ENCODE measurements around the gene CNTNAP2. TPM values are rescaled to one million over a fixed set of nuclear protein-coding genes. Genes with fewer than 3 reads are reported as not detected.

CNTNAP2 gene
- total and polyA plus RNA-seq, 7 experiments from 2014 or later, result 0.02 to 0.48 (median 0.24) TPM; not detected in 2

GRCh38 chr7:147308539-147308938 lies 1191.9 kb downstream of the CNTNAP2 start:
- DNase-seq (no peak), ATAC-seq (no peak)
- no peak overlapping the region for H3K4me3 ChIP-seq (ENCODE audit: low read length)
- Mint-ChIP-seq H3K36me3 (no peaks in the 10 kb centered on the region), H3K4me3 (no peak overlapping the region), H3K27ac (no peak overlapping the region), H3K4me1 (peaks cover 0 to 1% (median 0%) of the 10 kb centered on the region in 7 donors), H3K9me3 (peaks cover 0 to 24% (median 10%) of the 10 kb centered on the region in 11 donors), H3K27me3 (no peaks in the 10 kb centered on the region)
- no peak overlapping the region for H3K27ac ChIP-seq (ENCODE audit: low read depth, low read length)
- H3K27me3 ChIP-seq (ENCODE audit: control insufficient read depth in 2 of 2, insufficient read depth in 2 of 2, low read length in 2 of 2), result no peaks in the 10 kb centered on the region
- H3K36me3 ChIP-seq (ENCODE audit: control insufficient read depth in 2 of 3, insufficient read depth in 3 of 3, low read length in 3 of 3), result no peaks in the 10 kb centered on the region
- H3K9me3 ChIP-seq (ENCODE audit: control insufficient read depth in 2 of 3, low read length in 3 of 3), result no peaks in the 10 kb centered on the region
- ChIA-PET POLR2A (no interaction called here), CTCF (no interaction called here)
- intact Hi-C loops (cut with micrococcal nuclease), result no loop called here
- H3K4me1 ChIP-seq (ENCODE audit: control insufficient read depth in 2 of 2, insufficient read depth in 2 of 2, low read length in 2 of 2), result no peaks in the 10 kb centered on the region

- no peak overlapping the region for H3K27ac Mint-ChIP-seq
- peaks cover 0 to 32% (median 11%) of the 10 kb centered on the region in 11 donors for H3K9me3 Mint-ChIP-seq
- Histone ChIP-seq H3K36me3 (ENCODE audit: control insufficient read depth in 2 of 3, insufficient read depth in 3 of 3, low read length in 3 of 3) (no peaks in the 10 kb centered on the region), H3K4me1 (ENCODE audit: control insufficient read depth in 2 of 2, insufficient read depth in 2 of 2, low read length in 2 of 2) (no peaks in the 10 kb centered on the region), H3K9me3 (ENCODE audit: control insufficient read depth in 2 of 3, low read length in 3 of 3) (no peaks in the 10 kb centered on the region), H3K4me3 (ENCODE audit: low read length) (no peak overlapping the region), H3K27ac (ENCODE audit: low read depth, low read length) (no peak overlapping the region), H3K27me3 (ENCODE audit: control insufficient read depth in 2 of 2, insufficient read depth in 2 of 2, low read length in 2 of 2) (no peaks in the 10 kb centered on the region)
- ChIA-PET CTCF (no interaction called here), POLR2A (no interaction called here)
- intact Hi-C loops (cut with micrococcal nuclease), result no loop called here
- no peaks in the 10 kb centered on the region for H3K36me3 Mint-ChIP-seq
- no peaks in the 10 kb centered on the region for H3K27me3 Mint-ChIP-seq
- no peak overlapping the region for H3K4me3 Mint-ChIP-seq
- DNase-seq, result no peak
- no peak for ATAC-seq
- no peaks in the 10 kb centered on the region for H3K4me1 Mint-ChIP-seq
These were observed 1194.7 kb downstream of the CNTNAP2 start for GRCh38 chr7:147311336-147311735.

GRCh38 chr7:147321504-147321903 lies 1204.9 kb downstream of the CNTNAP2 start:
- H3K27me3 Mint-ChIP-seq, result no peaks in the 10 kb centered on the region
- Histone ChIP-seq H3K9me3 (ENCODE audit: control insufficient read depth in 2 of 3, low read length in 3 of 3) (no peaks in the 10 kb centered on the region), H3K4me3 (ENCODE audit: low read length) (no peak overlapping the region), H3K4me1 (ENCODE audit: control insufficient read depth in 2 of 2, insufficient read depth in 2 of 2, low read length in 2 of 2) (no peaks in the 10 kb centered on the region), H3K27me3 (ENCODE audit: control insufficient read depth in 2 of 2, insufficient read depth in 2 of 2, low read length in 2 of 2) (no peaks in the 10 kb centered on the region), H3K27ac (ENCODE audit: low read depth, low read length) (no peak overlapping the region), H3K36me3 (ENCODE audit: control insufficient read depth in 2 of 3, insufficient read depth in 3 of 3, low read length in 3 of 3) (no peaks in the 10 kb centered on the region)
- peaks cover 0 to 3% (median 0%) of the 10 kb centered on the region in 5 donors for H3K36me3 Mint-ChIP-seq
- H3K27ac Mint-ChIP-seq, result no peak overlapping the region
- CTCF ChIA-PET, result no interaction called here
- no peak overlapping the region for H3K4me3 Mint-ChIP-seq
- intact Hi-C loops (cut with micrococcal nuclease), result no loop called here
- H3K4me1 Mint-ChIP-seq, result no peaks in the 10 kb centered on the region
- POLR2A ChIA-PET, result no interaction called here
- no peak for DNase-seq
- ATAC-seq, result no peak
- peaks cover 0 to 8% (median 5%) of the 10 kb centered on the region in 11 donors for H3K9me3 Mint-ChIP-seq

GRCh38 chr7:147332988-147333387 lies 1216.4 kb downstream of the CNTNAP2 start:
- no peak for ATAC-seq
- H3K9me3 Mint-ChIP-seq, result peaks cover 1 to 12% (median 5%) of the 10 kb centered on the region in 11 donors
- no peak overlapping the region for H3K27ac Mint-ChIP-seq
- H3K27ac ChIP-seq (ENCODE audit: low read depth, low read length), result no peak overlapping the region
- no peaks in the 10 kb centered on the region for H3K27me3 ChIP-seq (ENCODE audit: control insufficient read depth in 2 of 2, insufficient read depth in 2 of 2, low read length in 2 of 2)
- peaks cover 0 to 4% (median 0%) of the 10 kb centered on the region in 3 experiments for H3K9me3 ChIP-seq (ENCODE audit: control insufficient read depth in 2 of 3, low read length in 3 of 3)
- DNase-seq, result no peak
- POLR2A ChIA-PET, result no interaction called here
- no peaks in the 10 kb centered on the region for H3K27me3 Mint-ChIP-seq
- H3K4me3 Mint-ChIP-seq, result no peak overlapping the region
- intact Hi-C loops (cut with micrococcal nuclease), result no loop called here
- no peaks in the 10 kb centered on the region for H3K4me1 ChIP-seq (ENCODE audit: control insufficient read depth in 2 of 2, insufficient read depth in 2 of 2, low read length in 2 of 2)
- H3K4me3 ChIP-seq (ENCODE audit: low read length), result no peak overlapping the region
- no peaks in the 10 kb centered on the region for H3K36me3 Mint-ChIP-seq
- H3K4me1 Mint-ChIP-seq, result no peaks in the 10 kb centered on the region
- no peaks in the 10 kb centered on the region for H3K36me3 ChIP-seq (ENCODE audit: control insufficient read depth in 2 of 3, insufficient read depth in 3 of 3, low read length in 3 of 3)
- CTCF ChIA-PET, result no interaction called here

GRCh38 chr7:147363101-147363500 lies 1246.5 kb downstream of the CNTNAP2 start:
- H3K36me3 ChIP-seq (ENCODE audit: control insufficient read depth in 2 of 3, insufficient read depth in 3 of 3, low read length in 3 of 3), result no peaks in the 10 kb centered on the region
- no peaks in the 10 kb centered on the region for H3K9me3 ChIP-seq (ENCODE audit: control insufficient read depth in 2 of 3, low read length in 3 of 3)
- Mint-ChIP-seq H3K9me3 (peaks cover 0 to 19% (median 5%) of the 10 kb centered on the region in 11 donors), H3K27ac (no peak overlapping the region), H3K4me3 (no peak overlapping the region), H3K4me1 (no peaks in the 10 kb centered on the region), H3K27me3 (no peaks in the 10 kb centered on the region), H3K36me3 (no peaks in the 10 kb centered on the region)
- no peak for DNase-seq
- ChIA-PET POLR2A (no interaction called here), CTCF (no interaction called here)
- intact Hi-C loops (cut with micrococcal nuclease), result no loop called here
- no peaks in the 10 kb centered on the region for H3K27me3 ChIP-seq (ENCODE audit: control insufficient read depth in 2 of 2, insufficient read depth in 2 of 2, low read length in 2 of 2)
- no peak overlapping the region for H3K27ac ChIP-seq (ENCODE audit: low read depth, low read length)
- no peaks in the 10 kb centered on the region for H3K4me1 ChIP-seq (ENCODE audit: control insufficient read depth in 2 of 2, insufficient read depth in 2 of 2, low read length in 2 of 2)
- H3K4me3 ChIP-seq (ENCODE audit: low read length), result no peak overlapping the region
- no peak for ATAC-seq

- H3K36me3 ChIP-seq (ENCODE audit: control insufficient read depth in 2 of 3, insufficient read depth in 3 of 3, low read length in 3 of 3), result no peaks in the 10 kb centered on the region
- CTCF ChIA-PET, result no interaction called here
- H3K36me3 Mint-ChIP-seq, result no peaks in the 10 kb centered on the region
- no peak for DNase-seq
- intact Hi-C loops (cut with micrococcal nuclease), result no loop called here
- H3K27ac Mint-ChIP-seq, result no peak overlapping the region
- no peaks in the 10 kb centered on the region for H3K27me3 ChIP-seq (ENCODE audit: control insufficient read depth in 2 of 2, insufficient read depth in 2 of 2, low read length in 2 of 2)
- no peak overlapping the region for H3K27ac ChIP-seq (ENCODE audit: low read depth, low read length)
- POLR2A ChIA-PET, result no interaction called here
- H3K9me3 Mint-ChIP-seq, result peaks cover 0 to 25% (median 2%) of the 10 kb centered on the region in 11 donors
- no peak overlapping the region for H3K4me3 Mint-ChIP-seq
- H3K9me3 ChIP-seq (ENCODE audit: control insufficient read depth in 2 of 3, low read length in 3 of 3), result no peaks in the 10 kb centered on the region
- no peaks in the 10 kb centered on the region for H3K4me1 Mint-ChIP-seq
- H3K4me1 ChIP-seq (ENCODE audit: control insufficient read depth in 2 of 2, insufficient read depth in 2 of 2, low read length in 2 of 2), result no peaks in the 10 kb centered on the region
- ATAC-seq, result no peak
- no peaks in the 10 kb centered on the region for H3K27me3 Mint-ChIP-seq
- no peak overlapping the region for H3K4me3 ChIP-seq (ENCODE audit: low read length)
These were observed 1259.6 kb downstream of the CNTNAP2 start for GRCh38 chr7:147376192-147376591.

- Mint-ChIP-seq H3K36me3 (no peaks in the 10 kb centered on the region), H3K4me3 (no peak overlapping the region), H3K27me3 (no peaks in the 10 kb centered on the region), H3K9me3 (peaks cover 0 to 24% (median 7%) of the 10 kb centered on the region in 11 donors), H3K27ac (no peak overlapping the region), H3K4me1 (no peaks in the 10 kb centered on the region)
- no peak overlapping the region for H3K4me3 ChIP-seq (ENCODE audit: low read length)
- ChIA-PET CTCF (no interaction called here), POLR2A (no interaction called here)
- no peaks in the 10 kb centered on the region for H3K4me1 ChIP-seq (ENCODE audit: control insufficient read depth in 2 of 2, insufficient read depth in 2 of 2, low read length in 2 of 2)
- ATAC-seq (no peak), DNase-seq (no peak)
- no peaks in the 10 kb centered on the region for H3K9me3 ChIP-seq (ENCODE audit: control insufficient read depth in 2 of 3, low read length in 3 of 3)
- H3K27me3 ChIP-seq (ENCODE audit: control insufficient read depth in 2 of 2, insufficient read depth in 2 of 2, low read length in 2 of 2), result no peaks in the 10 kb centered on the region
- H3K36me3 ChIP-seq (ENCODE audit: control insufficient read depth in 2 of 3, insufficient read depth in 3 of 3, low read length in 3 of 3), result no peaks in the 10 kb centered on the region
- no peak overlapping the region for H3K27ac ChIP-seq (ENCODE audit: low read depth, low read length)
- intact Hi-C loops (cut with micrococcal nuclease), result no loop called here
These were observed 1264.3 kb downstream of the CNTNAP2 start for GRCh38 chr7:147380926-147381325.
